Activated CD4-positive, alpha-beta T cell treated with anti-CD3 and anti-CD28 coated beads for 48 hours (primary cell): Measurements from ENCODE around the gene FHDC1.

ENCODE experiments used
- DNase-seq: peaks from one replicate; pipeline ENCODE4 v3.0.0-alpha.2; 2020

FHDC1 gene

DNA sequence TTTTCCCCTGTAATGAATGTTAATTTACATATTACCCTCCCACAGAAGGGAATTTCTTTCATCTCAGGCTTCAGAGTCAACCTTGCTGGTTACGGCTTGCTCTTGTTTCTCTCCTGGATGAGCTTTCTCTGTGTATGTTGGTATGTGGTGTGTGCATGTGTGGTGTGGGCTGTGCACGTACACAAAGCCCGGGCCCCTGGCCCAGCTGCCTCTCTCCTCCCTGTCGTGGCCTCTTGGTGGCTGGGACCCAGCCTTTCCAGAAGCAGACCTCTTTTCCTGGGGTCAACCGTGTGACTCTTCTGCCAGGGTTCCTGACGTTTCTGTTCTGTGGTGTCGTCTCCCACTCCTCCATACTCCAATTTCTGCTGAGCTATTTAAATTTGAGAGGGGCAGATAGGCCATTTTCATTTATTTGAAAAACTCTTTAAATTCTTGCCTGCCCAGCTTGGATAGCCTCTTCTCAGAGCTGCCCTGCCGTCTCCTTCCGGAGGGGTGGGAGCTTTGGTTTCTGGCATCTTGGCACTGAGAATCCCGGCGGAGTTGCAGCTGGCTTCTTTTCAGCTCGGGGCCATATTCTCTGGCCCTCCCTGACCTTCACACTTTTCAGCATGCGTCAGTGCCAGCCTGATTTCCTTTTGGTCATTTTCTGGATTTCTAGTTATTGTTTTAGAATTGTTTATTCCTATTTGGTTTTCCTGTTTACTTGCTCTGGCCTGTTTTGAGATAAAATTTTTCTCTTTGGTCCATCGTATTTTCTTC, 25.1 kb downstream of the FHDC1 start:
- no peak for DNase-seq

DNA sequence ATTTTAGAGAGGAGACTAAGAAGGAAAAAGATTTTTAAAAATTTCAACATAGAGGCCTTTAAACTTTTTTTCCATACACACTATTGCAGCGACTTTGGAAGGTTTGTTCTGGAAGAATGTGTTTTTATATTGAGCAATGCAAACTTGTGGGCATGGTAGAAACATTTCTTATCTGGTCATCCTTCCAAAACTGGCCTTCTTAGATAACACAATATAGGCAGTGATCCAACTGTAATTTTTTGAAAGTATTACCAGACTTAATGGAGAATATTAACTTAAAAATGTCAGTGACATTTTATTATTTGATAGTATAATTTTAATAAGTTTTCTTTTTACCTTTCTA, 25.6 kb downstream of the FHDC1 start:
- no peak for DNase-seq

DNA sequence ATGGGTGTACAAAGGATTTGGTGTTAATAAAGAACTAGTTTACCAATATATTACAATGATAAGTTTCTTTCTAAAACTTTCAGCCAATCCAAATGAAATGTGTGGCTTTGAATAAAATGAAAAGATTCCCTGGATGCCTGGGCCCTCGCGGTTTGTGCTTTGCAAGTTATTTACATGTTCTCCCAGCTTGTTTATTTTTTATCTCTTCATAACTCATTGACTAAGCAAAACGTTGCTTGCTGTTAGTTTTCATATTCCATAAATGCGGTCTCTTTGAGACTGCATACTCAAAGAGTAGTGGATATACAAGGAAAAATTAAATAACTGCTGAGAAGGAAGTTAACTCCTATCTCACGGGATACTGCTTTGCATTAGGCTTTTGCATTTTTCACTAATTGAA, 26.0 kb downstream of the FHDC1 start:
- no peak for DNase-seq

- DNase-seq = no peak
Measured at GRCh38 chr4:152964335-152964734, 28.2 kb downstream of the FHDC1 start.

GRCh38 chr4:152965611-152966010, 29.5 kb downstream of the FHDC1 start:
- DNase-seq = no peak

- no peak for DNase-seq
Measured at GRCh38 chr4:152967907-152968306, 31.8 kb downstream of the FHDC1 start.

GRCh38 chr4:152968806-152969394, 32.8 kb downstream of the FHDC1 start:
- DNase-seq = no peak

GRCh38 chr4:152970102-152970820, 34.1 kb downstream of the FHDC1 start:
- no peak for DNase-seq

GRCh38 chr4:152971053-152971452, 34.9 kb downstream of the FHDC1 start:
- DNase-seq = no peak

DNA sequence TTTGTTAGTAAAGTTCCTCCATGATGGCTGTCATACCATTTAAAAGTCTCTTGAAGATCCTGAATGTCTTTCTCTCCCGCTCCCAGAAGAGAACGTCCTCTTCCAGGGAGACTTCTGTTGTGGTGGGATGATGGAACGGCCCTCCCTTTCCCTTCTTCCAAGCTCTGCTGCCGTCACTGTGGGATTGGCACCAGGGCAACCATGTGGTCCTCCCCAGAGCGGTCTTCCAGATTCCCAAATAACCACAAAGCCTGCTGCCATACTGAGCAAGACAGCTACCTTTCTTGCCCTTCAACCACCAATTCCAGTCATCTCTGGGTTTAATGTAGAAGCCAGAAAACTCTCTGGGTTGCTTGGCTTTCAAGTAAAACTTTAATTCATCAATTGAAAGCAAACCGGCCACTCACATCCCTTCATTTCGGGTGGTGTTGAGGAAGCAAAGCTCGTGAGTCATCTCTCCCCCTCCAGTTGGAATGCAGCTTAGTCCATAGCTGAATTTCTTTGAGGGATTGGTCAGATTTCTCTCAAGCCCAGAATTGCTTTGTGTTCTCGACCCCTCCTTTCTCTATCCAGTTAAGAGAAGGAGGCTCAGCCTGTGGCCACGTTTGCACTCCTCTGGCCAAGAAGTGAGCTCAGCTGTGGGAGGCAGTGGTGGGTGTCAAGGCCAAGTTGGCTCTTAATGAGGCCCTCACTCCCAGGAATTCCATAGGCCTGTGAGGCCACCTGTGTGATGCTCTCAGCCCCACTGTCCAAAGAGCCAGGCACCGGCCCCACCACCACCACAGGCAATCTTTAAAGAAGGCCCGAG, 36.9 kb downstream of the FHDC1 start:
- DNase-seq = no peak

GRCh38 chr4:152973629-152974467, 37.7 kb downstream of the FHDC1 start:
- no peak for DNase-seq

DNA sequence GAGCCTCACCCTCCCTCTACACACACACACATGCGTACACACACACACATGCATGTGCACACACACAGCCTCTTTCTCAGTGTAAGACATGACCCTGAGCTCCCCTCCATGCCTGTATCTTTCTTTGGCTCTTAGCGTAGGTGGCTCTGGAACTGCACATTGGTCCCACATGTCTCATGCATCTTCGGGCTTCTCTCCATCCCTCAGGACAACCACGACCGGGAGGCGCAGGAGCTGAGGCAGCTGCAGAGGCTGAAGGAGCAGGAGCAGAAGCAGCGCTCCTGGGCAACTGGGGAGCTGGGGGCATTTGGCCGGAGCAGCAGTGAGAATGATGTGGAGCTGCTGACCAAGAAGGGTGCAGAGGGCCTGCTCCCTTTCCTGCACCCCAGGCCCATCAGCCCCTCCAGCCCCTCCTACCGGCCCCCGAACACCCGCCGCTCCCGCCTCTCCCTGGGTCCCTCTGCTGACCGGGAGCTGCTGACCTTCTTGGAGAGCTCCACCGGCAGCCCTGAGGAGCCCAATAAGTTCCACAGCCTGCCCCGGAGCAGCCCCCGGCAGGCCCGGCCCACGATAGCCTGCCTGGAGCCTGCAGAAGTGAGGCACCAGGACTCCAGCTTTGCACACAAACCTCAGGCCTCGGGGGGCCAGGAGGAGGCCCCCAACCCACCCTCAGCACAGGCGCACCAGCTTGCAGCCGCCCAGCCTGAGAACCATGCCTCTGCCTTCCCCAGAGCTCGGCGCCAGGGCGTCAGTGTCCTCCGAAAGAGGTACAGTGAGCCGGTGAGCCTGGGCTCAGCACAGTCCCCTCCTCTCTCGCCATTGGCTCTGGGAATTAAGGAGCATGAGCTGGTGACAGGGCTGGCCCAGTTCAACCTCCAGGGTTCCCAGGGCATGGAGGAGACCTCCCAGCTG, 38.6 kb downstream of the FHDC1 start:
- no peak for DNase-seq

- no peak for DNase-seq
Measured at GRCh38 chr4:152975380-152976211, 39.5 kb downstream of the FHDC1 start.

GRCh38 chr4:152976212-152976761, 40.2 kb downstream of the FHDC1 start:
- DNase-seq = no peak

DNA sequence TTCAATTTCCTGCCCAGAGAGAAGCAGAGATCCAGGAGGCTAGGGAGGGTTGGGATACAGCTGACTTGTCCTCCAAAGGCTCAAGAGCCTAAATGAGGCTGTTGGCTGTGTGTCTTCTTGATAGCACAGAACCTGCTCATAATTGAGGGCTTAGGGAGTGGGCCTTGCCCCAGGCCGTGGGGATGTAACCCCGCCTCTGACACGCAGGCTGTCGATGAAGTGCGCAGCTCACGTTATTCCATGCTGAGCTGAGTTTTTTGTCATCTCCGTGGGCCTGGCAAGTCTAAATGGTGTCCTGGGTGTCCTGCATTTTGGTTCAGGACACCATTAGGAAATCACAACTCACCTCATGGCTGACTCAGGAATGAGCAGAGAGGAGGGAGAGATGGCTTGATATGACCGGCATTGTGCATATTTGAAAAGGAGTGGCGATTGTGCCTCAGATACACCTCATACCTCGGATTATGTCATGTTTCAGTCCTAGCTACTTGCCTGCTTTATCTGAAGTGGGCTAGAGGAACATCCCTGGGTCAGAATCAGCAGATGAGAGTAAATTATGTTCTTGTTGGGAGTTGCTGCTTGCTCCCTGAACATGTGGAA, 43.7 kb downstream of the FHDC1 start:
- DNase-seq = no peak

- DNase-seq = no peak
Measured at GRCh38 chr4:152981278-152981677, 45.2 kb downstream of the FHDC1 start.

DNA sequence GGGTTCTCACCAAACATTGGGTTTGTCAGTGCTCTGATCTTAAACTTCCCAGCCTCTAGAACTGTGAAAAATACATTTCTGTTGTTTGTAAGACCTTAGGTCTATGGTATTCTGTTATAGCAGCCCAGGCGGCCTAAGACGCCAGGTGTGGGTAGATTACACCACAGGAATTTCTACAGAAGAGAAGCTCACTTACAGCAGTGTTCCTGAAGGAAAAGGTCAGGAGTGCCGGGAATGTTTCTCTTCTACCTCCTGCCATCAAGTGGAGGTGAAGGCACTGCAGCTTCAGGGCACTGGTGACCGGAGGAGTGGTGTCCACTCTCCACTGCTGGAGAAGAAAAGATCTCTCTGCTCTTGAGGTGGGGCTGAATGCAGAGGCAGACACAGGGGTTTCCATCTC, 45.7 kb downstream of the FHDC1 start:
- no peak for DNase-seq

DNA sequence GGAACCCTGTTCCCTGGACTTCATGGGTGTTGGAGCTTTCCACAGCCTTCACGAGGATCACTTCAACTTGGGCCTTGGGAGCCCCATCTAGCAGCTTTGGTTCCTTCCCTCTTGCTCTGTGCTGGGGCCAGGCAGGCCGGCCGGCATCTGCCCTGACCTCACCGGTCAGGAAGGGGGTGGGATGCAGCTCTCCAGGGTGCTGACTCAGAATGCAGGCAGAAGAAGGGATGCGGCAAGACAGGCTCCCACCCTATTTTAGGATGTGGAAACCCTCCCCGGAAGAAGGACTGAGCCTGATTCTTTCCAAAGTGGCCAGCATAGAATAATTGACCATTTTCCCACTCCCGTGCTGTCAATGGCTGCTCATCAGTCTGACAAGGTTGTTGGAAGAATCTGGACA, 47.1 kb downstream of the FHDC1 start:
- no peak for DNase-seq

- no peak for DNase-seq
Measured at GRCh38 chr4:152983774-152984411, 47.8 kb downstream of the FHDC1 start.
